Neural cell (in vitro differentiated cells): Measurements from ENCODE around the gene MAGT1.

Experiments used
- CTCF ChIP-seq: fragments of 450-650 bp; IDR thresholded peaks from 2 replicates; pipeline ENCODE4 v1.5.1; 2014; ENCODE audit warnings: antibody characterized with exemption, mild to moderate bottlenecking, moderate library complexity; ENCODE audit not compliant: poor library complexity, severe bottlenecking
- EP300 ChIP-seq: fragments of 450-650 bp; conservative IDR thresholded peaks from 2 replicates; pipeline ENCODE4 v1.6.1; 2014; ENCODE audit warnings: antibody characterized with exemption, mild to moderate bottlenecking, moderate library complexity; ENCODE audit not compliant: poor library complexity, severe bottlenecking
- EZH2 ChIP-seq: fragments of 200-600, 300-800 bp; shearing (Covaris generic), sonication (generic); IDR thresholded peaks from 2 replicates; pipeline ENCODE4 v1.6.1; 2014; ENCODE audit warnings: antibody characterized with exemption, low read length, borderline replicate concordance, mild to moderate bottlenecking; ENCODE audit not compliant: insufficient read depth, poor library complexity, severe bottlenecking
- MXI1 ChIP-seq: fragments of 450-650 bp; conservative IDR thresholded peaks from 2 replicates; pipeline ENCODE4 v1.6.1; 2014; ENCODE audit warnings: antibody characterized with exemption, mild to moderate bottlenecking; ENCODE audit not compliant: poor library complexity, severe bottlenecking
- POLR2AphosphoS5 ChIP-seq: IDR thresholded peaks from 2 replicates; pipeline ENCODE4 v1.6.1; 2012
- RAD21 ChIP-seq: fragments of 450-650 bp; conservative IDR thresholded peaks from 2 replicates; pipeline ENCODE4 v1.6.1; 2014; ENCODE audit warnings: antibody characterized with exemption, mild to moderate bottlenecking, moderate library complexity
- REST ChIP-seq: IDR thresholded peaks from 2 replicates; pipeline ENCODE4 v1.6.1; 2012; ENCODE audit warnings: borderline replicate concordance
- TAF1 ChIP-seq: IDR thresholded peaks from 2 replicates; pipeline ENCODE4 v1.6.1; 2012; ENCODE audit warnings: low read depth

GRCh38 chrX:77918568-77918967 lies 23.3 kb upstream of the MAGT1 start:
- TF ChIP-seq CTCF (no peak), RAD21 (no peak), POLR2AphosphoS5 (no peak), EZH2 (no peak), TAF1 (no peak), REST (no peak), EP300 (no peak), MXI1 (no peak)
